ENCODE data around the gene NGEF.

The NGEF gene

GRCh38 chr2:232882505-232883115 lies 130.4 kb downstream of the NGEF start:
- Histone ChIP-seq H3K27ac (ENCODE audit: extremely low read depth, low read depth, low read length) (no peak overlapping the region), H3K9me3 (ENCODE audit: control insufficient read depth, insufficient read depth, low read depth, low read length) (no peaks in the 10 kb centered on the region), H3K4me1 (ENCODE audit: control insufficient read depth, insufficient read depth, low read length) (no peaks in the 10 kb centered on the region), H3K36me3 (ENCODE audit: control insufficient read depth in 2 of 2, insufficient read depth in 1 of 2, low read length in 2 of 2) (peaks cover 0 to 45% of the 10 kb centered on the region in 2 experiments; a peak in 2 of 3 replicates), H3K4me3 (ENCODE audit: low read depth, low read length) (no peak overlapping the region)
- CTCF ChIA-PET: interaction anchor here (0.6 kb wide), 1 partner anchor 11 kb away, joined by 3 read pairs; no protein-coding TSS in a partner anchor
- no peak for TF ChIP-seq ZNF514 (tag by site-specific recombination; IDR thresholded peaks at IDR 0.05)
- TF ChIP-seq ZNF23 (tag by site-specific recombination; IDR thresholded peaks at IDR 0.05; ENCODE audit: borderline replicate concordance): no peak
- TF ChIP-seq, protein P1, sequence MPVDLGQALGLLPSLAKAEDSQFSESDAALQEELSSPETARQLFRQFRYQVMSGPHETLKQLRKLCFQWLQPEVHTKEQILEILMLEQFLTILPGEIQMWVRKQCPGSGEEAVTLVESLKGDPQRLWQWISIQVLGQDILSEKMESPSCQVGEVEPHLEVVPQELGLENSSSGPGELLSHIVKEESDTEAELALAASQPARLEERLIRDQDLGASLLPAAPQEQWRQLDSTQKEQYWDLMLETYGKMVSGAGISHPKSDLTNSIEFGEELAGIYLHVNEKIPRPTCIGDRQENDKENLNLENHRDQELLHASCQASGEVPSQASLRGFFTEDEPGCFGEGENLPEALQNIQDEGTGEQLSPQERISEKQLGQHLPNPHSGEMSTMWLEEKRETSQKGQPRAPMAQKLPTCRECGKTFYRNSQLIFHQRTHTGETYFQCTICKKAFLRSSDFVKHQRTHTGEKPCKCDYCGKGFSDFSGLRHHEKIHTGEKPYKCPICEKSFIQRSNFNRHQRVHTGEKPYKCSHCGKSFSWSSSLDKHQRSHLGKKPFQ (tag by site-specific recombination; IDR thresholded peaks at IDR 0.05): no peak
- TF ChIP-seq ZNF174 (tag by site-specific recombination; IDR thresholded peaks at IDR 0.05): no peak
- no peak for TF ChIP-seq OVOL3 (tag by site-specific recombination; IDR thresholded peaks at IDR 0.05)
- no peak for TF ChIP-seq ZNF423 (tag by site-specific recombination; IDR thresholded peaks at IDR 0.05)
- POLR2A ChIA-PET: no interaction called here

DNA sequence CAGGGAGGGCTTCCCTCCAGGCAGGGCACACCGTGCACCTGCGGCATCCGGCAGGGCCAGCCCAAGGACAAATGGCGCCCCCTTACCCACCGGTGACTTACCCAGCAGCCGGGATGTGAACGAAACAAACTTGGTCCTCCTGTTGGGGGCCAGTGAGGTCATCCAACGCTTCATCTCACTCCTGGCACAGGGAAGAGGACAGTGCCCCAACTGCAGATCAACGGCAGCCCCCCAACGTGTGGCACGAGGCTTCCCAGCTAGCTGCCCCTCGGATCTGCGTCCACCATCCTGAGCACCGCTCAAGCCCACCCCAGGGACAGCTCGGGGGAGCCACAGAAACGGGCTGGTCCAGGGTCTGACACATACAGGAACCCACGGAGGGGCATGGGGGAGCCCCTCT lies 131.0 kb downstream of the NGEF start:
- POLR2A ChIA-PET: no interaction called here
- CTCF ChIA-PET: interaction anchor here (1.6 kb wide), 1 partner anchor 172 kb away, joined by 3 read pairs; no protein-coding TSS in a partner anchor
- H3K4me1 ChIP-seq (ENCODE audit: control insufficient read depth, insufficient read depth, low read length): no peaks in the 10 kb centered on the region
- H3K36me3 ChIP-seq (ENCODE audit: control insufficient read depth in 2 of 2, insufficient read depth in 1 of 2, low read length in 2 of 2): peaks cover 0 to 50% of the 10 kb centered on the region in 2 experiments; a peak in 2 of 3 replicates
- no peak overlapping the region for H3K27ac ChIP-seq (ENCODE audit: extremely low read depth, low read depth, low read length)
- H3K9me3 ChIP-seq (ENCODE audit: control insufficient read depth, insufficient read depth, low read depth, low read length): no peaks in the 10 kb centered on the region
- H3K4me3 ChIP-seq (ENCODE audit: low read depth, low read length): no peak overlapping the region
- TF ChIP-seq ZNF366 (tag by site-specific recombination; conservative IDR thresholded peaks at IDR 0.05) (no peak), ZBTB7A (tag by site-specific recombination; IDR thresholded peaks at IDR 0.05; ENCODE audit: low read depth) (no peak), ZNF140 (tag by site-specific recombination; IDR thresholded peaks at IDR 0.05) (no peak), ZNF184 (tag by site-specific recombination; IDR thresholded peaks at IDR 0.05) (no peak), ZNF416 (tag by site-specific recombination; IDR thresholded peaks at IDR 0.05) (no peak), HOXA7 (CRISPR knock-in tag; IDR thresholded peaks at IDR 0.05; ENCODE audit: borderline replicate concordance) (no peak), PRDM1 (tag by site-specific recombination; IDR thresholded peaks at IDR 0.05) (no peak), ZNF704 (tag by site-specific recombination; IDR thresholded peaks at IDR 0.05) (no peak), YY1 (tag by site-specific recombination; IDR thresholded peaks at IDR 0.05) (no peak), ZNF518A (tag by site-specific recombination; conservative IDR thresholded peaks at IDR 0.05; ENCODE audit: low read depth) (no peak), ZNF404 (tag by site-specific recombination; IDR thresholded peaks at IDR 0.05) (no peak), ZBTB8A (tag by site-specific recombination; IDR thresholded peaks at IDR 0.05) (no peak), GLI2 (tag by site-specific recombination; IDR thresholded peaks at IDR 0.05; ENCODE audit: borderline replicate concordance, low read depth) (no peak)
- TF ChIP-seq, protein P2, sequence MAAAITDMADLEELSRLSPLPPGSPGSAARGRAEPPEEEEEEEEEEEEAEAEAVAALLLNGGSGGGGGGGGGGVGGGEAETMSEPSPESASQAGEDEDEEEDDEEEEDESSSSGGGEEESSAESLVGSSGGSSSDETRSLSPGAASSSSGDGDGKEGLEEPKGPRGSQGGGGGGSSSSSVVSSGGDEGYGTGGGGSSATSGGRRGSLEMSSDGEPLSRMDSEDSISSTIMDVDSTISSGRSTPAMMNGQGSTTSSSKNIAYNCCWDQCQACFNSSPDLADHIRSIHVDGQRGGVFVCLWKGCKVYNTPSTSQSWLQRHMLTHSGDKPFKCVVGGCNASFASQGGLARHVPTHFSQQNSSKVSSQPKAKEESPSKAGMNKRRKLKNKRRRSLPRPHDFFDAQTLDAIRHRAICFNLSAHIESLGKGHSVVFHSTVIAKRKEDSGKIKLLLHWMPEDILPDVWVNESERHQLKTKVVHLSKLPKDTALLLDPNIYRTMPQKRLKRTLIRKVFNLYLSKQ (tag by site-specific recombination; IDR thresholded peaks at IDR 0.05; ENCODE audit: borderline replicate concordance): no peak
- TF ChIP-seq, protein P3, sequence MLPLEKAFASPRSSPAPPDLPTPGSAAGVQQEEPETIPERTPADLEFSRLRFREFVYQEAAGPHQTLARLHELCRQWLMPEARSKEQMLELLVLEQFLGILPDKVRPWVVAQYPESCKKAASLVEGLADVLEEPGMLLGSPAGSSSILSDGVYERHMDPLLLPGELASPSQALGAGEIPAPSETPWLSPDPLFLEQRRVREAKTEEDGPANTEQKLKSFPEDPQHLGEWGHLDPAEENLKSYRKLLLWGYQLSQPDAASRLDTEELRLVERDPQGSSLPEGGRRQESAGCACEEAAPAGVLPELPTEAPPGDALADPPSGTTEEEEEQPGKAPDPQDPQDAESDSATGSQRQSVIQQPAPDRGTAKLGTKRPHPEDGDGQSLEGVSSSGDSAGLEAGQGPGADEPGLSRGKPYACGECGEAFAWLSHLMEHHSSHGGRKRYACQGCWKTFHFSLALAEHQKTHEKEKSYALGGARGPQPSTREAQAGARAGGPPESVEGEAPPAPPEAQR (tag by site-specific recombination; IDR thresholded peaks at IDR 0.05): no peak

All from HEK293 (cell line).